HepG2 (cell line): Measurements from ENCODE around the gene PAPPA.

Experiments used
- ATM ChIP-seq: fragments of 450-650 bp; IDR thresholded peaks from 2 replicates; pipeline ENCODE4 v1.7.1; 2017; ENCODE audit warnings: mild to moderate bottlenecking, borderline replicate concordance
- CEBPB ChIP-seq: IDR thresholded peaks from 2 replicates; pipeline ENCODE4 v1.6.1; 2011; ENCODE audit warnings: low read depth, low read length, improper control_type of control experiment, borderline replicate concordance
- ERF ChIP-seq: IDR thresholded peaks from 2 replicates; pipeline ENCODE4 v1.6.1; 2018; ENCODE audit warnings: missing biosample characterization, missing genetic modification reagents
- ZFYVE20 ChIP-seq: sonication (generic); formaldehyde crosslinking; IDR thresholded peaks from 2 replicates; pipeline ENCODE4 v1.8.0; 2023; ENCODE audit warnings: low read depth, mild to moderate bottlenecking, moderate library complexity, missing genetic modification reagents, borderline replicate concordance
- ZNF24 ChIP-seq: fragments of 450-650 bp; IDR thresholded peaks from 2 replicates; pipeline ENCODE4 v1.6.1; 2017; ENCODE audit warnings: antibody characterized with exemption, mild to moderate bottlenecking
- ZNF446 ChIP-seq: sonication (generic); formaldehyde crosslinking; IDR thresholded peaks from 2 replicates; pipeline ENCODE4 v1.5.0; 2020; ENCODE audit warnings: mild to moderate bottlenecking, missing genetic modification reagents
- TF ChIP-seq, protein P1 (sequence below): sonication (generic); formaldehyde crosslinking; IDR thresholded peaks from 2 replicates; pipeline ENCODE4 v1.5.0; 2020; ENCODE audit warnings: mild to moderate bottlenecking, missing genetic modification reagents, moderate library complexity
- TF ChIP-seq, protein P2 (sequence below): sonication (generic); formaldehyde crosslinking; IDR thresholded peaks from 2 replicates; pipeline ENCODE4 v1.4.0; 2020; ENCODE audit warnings: missing genetic modification reagents
- TF ChIP-seq, protein P3 (sequence below): sonication (generic); formaldehyde crosslinking; IDR thresholded peaks from 2 replicates; pipeline ENCODE4 v1.5.0; 2020; ENCODE audit warnings: mild to moderate bottlenecking, missing genetic modification reagents

DNA sequence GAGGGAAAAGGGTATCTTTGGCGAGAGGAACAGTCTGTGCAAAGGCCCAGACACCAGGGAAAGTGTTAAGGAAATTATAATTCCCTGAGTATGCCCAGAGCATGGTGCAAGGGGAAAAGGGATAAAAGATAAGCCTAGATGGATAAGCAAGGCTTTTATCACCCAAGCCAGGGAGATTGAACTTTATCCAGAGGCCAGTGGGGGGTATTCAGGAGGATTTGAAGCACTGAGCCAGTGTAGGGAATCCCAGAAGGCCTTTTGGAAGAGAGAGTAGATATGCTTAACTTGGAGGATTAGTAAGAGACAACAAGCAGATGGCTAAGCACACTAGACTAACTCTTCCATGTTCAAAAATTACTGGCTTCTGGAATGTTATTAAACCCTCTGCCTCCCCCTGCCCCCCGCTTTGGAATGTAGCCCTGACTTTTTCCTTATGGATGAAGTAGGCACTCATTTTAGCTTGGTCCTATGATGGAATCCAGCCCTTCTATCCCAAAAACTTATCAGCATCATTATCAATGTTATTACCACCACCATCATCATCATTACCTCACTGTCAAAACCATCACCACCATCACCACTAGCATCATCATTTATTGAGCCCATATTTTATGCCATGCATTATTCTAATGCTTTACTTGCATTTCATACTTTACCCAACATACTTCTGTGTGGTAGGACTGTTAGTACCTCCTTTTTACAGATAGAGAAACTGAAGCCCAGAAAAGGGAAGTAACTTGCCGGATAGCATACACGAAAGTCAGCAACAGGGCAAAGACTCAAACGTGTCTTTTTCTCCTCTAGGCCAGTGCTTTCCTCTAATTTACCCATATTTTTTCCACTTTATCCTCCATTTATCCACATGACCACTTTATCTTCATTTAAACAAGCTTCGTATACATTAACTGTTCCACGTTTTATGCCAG lies 237.0 kb downstream of the PAPPA start:
- TF ChIP-seq ZNF446 (CRISPR knock-in tag) (no peak), CEBPB (no peak), ZFYVE20 (no peak), ERF (CRISPR knock-in tag) (no peak), ZNF24 (no peak), ATM (no peak)
- TF ChIP-seq, protein P1, sequence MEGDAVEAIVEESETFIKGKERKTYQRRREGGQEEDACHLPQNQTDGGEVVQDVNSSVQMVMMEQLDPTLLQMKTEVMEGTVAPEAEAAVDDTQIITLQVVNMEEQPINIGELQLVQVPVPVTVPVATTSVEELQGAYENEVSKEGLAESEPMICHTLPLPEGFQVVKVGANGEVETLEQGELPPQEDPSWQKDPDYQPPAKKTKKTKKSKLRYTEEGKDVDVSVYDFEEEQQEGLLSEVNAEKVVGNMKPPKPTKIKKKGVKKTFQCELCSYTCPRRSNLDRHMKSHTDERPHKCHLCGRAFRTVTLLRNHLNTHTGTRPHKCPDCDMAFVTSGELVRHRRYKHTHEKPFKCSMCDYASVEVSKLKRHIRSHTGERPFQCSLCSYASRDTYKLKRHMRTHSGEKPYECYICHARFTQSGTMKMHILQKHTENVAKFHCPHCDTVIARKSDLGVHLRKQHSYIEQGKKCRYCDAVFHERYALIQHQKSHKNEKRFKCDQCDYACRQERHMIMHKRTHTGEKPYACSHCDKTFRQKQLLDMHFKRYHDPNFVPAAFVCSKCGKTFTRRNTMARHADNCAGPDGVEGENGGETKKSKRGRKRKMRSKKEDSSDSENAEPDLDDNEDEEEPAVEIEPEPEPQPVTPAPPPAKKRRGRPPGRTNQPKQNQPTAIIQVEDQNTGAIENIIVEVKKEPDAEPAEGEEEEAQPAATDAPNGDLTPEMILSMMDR (CRISPR knock-in tag) = no peak
- TF ChIP-seq, protein P2, sequence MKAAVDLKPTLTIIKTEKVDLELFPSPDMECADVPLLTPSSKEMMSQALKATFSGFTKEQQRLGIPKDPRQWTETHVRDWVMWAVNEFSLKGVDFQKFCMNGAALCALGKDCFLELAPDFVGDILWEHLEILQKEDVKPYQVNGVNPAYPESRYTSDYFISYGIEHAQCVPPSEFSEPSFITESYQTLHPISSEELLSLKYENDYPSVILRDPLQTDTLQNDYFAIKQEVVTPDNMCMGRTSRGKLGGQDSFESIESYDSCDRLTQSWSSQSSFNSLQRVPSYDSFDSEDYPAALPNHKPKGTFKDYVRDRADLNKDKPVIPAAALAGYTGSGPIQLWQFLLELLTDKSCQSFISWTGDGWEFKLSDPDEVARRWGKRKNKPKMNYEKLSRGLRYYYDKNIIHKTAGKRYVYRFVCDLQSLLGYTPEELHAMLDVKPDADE (CRISPR knock-in tag) = no peak
- TF ChIP-seq, protein P3, sequence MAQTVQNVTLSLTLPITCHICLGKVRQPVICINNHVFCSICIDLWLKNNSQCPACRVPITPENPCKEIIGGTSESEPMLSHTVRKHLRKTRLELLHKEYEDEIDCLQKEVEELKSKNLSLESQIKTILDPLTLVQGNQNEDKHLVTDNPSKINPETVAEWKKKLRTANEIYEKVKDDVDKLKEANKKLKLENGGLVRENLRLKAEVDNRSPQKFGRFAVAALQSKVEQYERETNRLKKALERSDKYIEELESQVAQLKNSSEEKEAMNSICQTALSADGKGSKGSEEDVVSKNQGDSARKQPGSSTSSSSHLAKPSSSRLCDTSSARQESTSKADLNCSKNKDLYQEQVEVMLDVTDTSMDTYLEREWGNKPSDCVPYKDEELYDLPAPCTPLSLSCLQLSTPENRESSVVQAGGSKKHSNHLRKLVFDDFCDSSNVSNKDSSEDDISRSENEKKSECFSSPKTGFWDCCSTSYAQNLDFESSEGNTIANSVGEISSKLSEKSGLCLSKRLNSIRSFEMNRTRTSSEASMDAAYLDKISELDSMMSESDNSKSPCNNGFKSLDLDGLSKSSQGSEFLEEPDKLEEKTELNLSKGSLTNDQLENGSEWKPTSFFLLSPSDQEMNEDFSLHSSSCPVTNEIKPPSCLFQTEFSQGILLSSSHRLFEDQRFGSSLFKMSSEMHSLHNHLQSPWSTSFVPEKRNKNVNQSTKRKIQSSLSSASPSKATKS = no peak
